ENCODE data around the gene YWHAG.
A peak's percentile ranks its signal among the peaks of the same experiment; 100 is the strongest.
"Not testable (repeated sequence)": the region's sequence is repeated elsewhere in the genome, so short reads cannot be mapped to it uniquely, and the experiment has no call there.

YWHAG gene

DNA sequence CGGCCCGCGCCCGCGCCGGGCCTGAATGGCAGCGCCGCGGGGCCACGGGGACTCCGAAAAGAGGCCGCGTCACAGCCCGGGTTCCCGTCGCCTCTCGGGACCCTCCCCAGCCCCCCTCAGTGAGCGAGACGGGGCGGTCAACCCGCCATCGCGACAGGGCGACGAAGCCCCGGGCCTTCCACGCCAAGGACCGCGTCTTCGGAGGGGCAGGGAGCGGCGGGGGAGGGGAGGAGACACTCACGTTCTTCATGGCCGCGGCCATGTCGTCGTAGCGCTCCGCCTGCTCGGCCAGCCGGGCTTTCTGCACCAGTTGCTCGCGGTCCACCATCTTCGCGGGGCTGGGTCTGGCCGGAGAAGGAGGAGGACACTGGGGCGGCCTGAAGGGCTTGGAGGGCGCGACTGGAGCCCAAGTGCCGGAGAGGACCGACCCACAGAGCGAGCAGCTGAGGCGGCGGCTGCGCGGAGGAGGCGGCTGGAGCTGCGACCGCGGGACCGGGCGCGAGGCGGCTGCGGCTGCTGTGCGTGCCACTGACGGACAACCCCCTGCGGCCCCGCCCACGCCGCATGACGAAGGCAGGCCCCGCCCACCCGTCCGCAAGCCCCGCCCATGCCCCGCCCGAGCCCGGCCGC is at the start of gene YWHAG:
YWHAG (minus strand) TSS at position 511 of the 630 bp plus-strand sequence; CDS start at position 328, 183 bp downstream.
- DNase-seq, result peak; percentile 90

DNA sequence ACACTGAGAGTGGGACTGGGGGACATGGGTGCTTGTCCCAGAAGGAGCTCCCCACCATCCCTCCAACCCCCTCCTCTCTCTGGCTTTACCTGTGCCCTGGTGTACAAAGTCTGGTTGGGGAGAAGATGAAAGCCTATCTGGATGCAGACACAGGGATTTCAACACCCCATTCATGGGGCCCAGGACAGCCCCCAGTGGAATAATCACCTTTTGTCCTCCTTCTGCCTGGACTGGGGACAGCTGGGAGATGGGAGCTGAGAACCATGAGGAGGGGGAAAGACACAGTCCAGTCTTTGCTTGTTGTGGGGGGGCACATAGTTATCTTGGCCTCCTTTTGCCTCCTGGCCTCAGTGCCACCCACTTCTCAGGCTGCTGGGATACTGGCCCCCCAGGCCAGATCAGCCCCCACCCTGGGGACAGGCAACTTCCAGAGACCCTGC is 49.4 kb upstream of the YWHAG start:
- DNase-seq, result no peak

DNA sequence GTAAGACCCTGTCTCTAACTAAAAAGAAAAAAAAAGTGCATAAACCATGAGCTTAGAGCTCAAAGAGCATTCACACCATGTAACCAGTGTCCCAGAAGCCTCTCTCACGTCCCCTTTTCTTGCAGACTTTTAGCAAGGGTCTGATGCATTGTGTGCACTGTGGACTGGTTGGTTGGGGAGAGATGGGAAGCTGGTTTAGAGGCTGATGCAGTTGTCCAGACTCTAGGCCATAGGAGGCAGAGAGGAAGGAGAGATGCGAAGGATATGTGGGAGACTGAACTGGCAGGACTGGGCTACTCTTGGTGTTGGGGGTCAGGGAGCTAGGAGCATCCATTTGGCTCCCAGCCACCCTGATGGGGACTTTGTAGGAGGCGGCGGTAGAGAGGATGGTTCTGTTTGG is 48.9 kb upstream of the YWHAG start:
- DNase-seq, result no peak

DNA sequence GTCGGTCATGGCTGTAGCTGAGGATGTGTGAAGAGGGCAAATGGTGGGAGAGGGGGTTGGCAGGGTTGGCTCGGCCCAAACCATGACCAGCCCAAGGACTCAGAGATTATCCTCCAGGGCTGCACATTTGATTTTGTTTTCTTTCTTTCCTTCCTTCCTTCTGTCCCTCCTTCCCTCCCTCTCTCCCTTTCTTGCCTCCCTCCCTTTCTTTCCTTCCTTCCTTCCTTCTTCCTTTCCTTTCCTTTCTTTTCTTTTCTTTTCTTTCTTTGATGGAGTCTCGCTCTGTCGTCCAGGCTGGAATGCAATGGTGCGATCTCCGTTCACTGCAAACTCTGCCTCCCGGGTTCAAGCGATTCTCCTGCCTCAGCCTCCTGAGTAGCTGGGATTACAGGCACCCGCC is 46.9 kb upstream of the YWHAG start:
- DNase-seq, result no peak

DNA sequence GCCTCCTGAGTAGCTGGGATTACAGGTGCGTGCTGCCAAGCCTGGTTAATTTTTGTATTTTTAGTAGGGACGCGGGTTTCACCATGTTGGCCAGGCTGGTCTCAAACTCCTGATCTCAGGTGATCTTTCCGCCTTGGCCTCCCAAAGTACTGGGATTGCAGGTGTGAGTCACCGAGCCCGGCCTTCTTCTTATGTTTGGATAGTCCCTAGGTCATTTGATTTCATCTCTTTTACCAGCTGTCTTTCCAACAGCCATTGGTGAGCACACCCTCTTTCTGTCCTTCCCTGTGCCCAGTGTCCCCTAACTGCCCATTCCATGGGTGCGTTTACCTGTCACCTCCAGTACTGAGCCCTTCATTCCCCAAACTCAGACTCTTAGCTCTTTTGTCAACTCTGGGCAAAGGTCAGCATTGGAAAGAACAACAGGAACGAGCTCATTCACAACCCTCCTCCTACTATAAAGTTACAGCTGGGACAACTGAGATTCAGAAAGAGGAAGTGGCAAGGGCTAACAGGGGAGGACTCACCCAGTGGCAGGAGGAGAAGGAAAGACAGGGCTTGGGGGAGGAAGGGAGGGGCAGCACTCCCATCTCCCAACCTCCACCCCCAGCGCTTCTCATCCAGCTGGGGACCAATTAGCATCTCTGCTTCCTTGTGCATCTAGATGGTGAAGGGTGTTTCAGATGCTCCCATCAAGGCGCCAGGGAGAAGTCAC is 45.1 kb upstream of the YWHAG start:
- no peak for DNase-seq

DNA sequence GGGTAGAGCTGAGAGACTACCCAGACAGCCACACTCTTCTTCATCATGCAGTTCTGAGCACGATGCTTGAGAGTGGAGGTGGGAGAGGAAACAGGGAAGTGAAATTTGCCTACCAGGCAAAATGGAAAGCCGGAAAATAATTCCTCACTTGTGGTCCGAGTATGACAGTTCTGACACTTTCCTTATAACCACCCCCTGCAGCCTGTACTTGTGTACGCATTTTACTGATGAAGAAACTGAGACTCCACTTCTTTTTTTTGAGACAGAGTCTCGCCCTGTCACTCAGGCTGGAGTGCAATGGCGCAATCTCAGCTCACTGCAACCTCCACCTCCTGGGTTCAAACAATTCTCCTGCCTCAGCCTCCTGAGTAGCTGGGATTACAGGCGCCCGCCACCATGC is 44.3 kb upstream of the YWHAG start:
- DNase-seq, result not testable (repeated sequence)

DNA sequence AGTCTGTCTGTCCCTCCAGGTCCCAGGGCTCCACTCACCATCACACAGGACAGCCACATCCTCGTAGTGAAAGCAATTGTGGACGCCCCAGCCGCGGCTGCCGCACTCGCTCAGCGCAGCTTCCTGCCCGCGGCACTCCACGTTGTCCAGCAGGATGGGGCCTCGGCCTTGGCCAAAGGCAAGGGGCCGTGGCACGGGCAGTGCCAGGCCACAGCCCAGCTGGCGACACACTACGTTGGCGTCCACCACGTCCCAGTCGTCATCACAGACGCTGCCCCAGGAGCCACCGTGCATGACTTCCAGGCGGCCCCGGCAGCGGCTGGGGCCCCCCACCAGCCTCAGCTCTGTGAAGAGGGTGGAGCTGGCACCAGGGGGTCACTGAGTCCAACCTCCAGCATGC is 41.5 kb upstream of the YWHAG start:
- DNase-seq, result no peak

DNA sequence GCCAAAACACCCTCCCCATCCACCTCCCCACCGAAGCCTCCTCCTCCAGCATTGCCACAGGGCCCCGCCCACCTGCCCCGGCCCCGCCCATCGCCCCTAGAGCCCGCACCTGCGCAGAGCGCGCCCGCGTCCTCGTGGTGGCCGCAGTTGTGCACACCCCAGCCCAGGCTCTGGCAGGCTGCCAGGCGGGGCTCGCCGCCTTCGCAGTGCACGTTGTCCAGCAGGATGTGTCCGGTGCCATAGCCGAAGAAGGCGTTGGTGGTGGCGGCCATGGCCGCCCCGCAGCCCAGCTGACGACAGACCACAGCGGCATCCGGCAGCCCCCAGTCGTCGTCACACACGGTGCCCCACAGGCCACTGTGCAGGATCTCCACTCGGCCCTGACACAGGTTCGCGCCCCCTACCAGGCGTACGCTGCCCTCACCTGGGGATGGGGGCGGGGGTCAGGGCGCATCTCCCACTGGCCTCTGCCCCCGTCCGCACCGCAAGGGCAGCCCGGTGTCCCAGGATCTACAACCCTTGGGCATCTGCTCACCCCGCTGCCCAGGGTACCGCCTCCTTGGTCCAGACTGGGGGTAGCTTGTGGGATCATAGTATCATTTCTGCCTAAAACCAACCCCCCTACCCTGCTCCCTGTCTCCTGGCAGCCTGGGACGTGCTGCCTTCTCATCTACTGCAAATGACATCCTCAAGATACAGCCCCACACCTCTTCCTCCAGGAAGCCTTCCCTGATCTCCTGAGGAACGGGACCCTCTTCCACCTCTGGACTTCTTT is 38.8 kb upstream of the YWHAG start:
- peak; percentile 89 for DNase-seq

DNA sequence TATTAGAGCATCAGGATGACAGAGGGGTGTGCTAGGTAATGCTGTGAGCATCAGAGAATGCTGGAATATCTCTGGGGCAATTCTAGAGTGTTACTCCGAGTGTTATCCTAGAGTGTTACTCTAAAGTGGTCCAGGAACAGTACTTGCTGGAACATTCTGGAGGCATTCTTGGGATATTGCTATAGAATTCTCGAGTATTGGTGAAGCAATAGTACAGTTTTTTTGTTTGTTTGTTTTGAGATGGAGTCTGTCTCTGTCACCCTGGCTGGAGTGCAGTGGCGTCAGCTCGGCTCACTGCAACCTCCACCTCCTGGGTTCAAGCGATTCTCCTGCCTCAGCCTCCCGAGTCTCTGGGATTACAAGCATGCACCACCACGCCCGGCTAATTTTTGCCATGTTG is 38.1 kb upstream of the YWHAG start:
- no peak for DNase-seq

DNA sequence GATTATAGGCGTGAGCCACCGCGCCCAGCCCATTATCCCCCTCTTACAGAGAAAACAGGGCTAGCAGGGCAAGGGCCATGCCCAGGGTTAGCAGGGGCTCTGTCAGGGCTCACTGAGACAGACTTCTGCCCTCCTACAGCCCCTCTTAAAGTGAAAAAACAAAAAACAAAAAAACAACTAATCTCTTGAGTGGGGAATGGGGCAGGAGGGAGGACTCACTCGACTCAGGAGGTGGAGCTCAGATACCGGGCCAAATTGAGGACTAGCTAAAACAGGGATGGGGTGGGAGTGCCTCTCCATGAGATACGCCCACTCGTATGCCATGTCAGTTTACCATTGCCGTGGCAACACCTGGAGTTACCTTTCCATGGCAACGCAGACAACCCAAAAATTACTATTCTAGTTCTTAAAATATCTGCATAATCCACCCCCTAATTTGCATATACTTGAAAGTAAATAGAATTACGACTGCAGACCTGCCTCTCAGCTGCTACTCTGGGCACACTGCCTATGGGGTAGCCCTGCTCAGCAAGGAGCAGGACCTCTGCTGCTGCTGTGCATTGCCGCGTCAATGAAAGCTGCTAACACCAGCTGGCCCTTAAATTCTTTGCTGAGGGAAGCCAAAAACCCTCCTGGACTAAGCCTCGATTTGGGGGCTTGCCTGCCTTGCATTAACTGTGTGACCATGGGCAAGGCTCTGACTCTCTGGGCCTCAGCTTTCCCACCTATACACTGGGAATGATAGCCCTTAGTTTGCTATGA is 37.4 kb upstream of the YWHAG start:
- DNase-seq, result no peak

DNA sequence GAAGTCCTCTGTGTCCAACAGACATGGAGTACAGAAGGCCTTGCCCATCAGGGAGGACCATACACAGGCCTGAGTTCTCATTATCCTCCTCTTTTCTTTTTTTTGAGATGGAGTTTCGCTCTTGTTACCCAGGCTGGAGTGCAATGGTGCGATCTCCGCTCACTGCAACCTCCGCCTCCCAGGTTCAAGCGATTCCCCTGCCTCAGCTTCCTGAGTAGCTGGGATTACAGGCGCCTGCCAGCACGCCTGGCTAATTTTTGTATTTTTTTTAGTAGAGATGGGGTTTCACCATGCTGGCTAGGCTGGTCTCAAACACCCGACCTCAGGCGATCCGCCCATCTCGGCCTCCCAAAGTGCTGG is 36.8 kb upstream of the YWHAG start:
- DNase-seq, result not testable (repeated sequence)

DNA sequence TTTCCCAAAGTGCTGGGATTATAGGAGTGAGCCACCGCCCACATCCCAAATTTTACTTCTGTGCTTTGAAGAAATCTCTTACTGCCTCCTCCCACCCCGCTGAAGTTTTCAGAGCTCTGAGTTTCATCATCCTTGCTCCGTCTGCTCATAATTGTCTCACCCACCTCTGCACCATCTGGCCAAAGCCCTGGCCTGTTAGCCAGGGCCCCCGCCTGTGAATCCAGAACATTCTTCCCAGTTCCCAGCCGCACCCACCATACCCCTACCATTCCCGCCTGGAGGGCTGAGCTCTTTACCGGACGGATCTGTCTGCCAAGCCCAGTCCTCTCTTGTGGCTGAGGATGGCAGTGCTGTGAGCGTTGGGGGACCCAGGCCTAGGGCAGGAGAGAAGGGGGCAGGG is 36.2 kb upstream of the YWHAG start:
- DNase-seq, result no peak

DNA sequence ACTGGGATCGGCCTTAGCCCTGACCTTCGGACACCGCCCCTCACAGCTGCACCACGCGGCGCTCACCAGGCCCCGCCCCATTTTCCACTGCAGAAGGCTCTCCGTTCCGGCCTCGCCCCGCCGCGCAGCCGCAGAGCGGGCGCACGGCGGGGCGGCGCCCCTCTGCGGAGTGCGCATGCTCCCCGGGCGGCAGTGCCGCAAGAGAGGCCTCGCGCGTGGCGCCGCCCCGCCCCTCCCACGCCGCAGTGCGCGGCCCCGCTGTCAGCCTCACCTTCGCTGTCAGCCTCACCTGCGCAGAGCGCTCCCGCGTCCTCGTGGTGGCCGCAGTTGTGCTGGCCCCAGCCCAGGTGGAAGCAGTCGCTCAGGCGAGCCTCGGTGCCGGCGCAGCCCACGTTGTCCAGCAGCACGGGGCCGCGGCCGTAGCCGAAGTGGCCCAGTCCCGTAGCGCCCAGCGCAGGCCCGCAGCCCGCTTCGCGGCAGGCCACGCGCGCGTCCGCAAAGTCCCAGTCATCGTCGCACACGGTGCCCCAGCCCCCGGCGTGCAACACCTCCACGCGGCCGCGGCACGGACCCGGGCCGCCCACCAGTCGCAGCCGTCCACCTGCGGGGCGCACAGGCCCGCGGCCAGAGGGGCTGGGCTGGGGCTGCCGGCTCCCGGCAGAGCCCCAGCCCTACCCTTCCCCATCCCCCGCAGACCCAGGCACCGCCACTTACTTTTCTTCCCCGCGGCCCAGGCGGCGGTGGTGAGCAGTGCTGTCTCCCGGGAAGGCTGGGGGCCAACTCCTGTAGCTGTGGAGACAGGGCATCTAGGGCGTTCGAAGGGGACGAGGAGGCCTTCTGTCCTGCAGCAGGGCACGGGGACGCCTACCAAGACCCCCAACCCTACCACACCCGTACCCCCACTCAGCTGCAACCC is 34.6 kb upstream of the YWHAG start:
- DNase-seq, result peak; percentile 92

DNA sequence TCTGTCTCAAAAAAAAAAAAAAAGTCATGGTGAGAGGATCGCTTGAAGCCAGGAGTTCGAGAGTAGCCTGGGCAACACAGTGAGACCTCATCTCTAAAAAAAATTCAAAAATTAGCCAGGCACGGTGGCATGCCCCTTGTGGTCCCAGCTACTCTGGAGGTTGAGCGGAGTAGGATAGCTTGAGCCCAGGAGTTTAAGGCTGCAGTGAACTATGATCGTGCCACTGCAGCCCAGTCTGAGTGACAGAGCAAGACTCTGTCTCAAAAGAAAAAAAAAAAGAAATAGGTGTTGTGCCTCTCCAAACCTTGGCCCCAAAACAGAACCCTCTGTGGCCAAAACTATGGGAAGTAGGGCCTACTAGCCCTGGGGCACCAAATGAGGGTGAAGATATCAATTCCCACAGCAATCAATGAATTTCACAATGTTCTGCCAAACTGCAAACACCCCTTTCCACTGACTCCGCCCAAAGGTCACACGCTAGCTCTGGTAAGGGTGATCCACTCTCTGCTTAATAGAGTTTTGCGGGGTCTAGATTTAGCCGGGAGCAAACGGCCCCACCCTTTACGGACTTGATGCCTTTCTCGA is 33.8 kb upstream of the YWHAG start:
- no peak for DNase-seq

DNA sequence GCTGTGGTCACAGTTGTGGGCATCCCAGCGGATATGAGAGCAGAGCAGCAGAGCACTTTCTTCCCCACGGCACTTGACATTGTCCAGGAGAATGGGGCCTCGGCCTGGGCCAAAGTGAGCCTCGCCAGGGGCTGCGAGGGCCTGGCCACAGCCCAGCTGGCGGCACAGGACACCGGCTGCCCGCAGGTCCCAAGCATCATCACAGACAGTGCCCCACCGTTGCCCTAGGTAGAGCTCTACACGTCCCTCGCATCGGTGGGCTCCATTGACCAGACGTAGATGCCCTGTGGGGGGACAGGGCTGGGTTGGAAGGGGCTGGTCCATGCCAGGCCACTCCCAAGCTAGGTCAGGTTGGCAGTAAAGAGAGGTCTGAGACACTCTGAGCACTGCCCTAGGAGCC is 31.3 kb upstream of the YWHAG start:
- no peak for DNase-seq

DNA sequence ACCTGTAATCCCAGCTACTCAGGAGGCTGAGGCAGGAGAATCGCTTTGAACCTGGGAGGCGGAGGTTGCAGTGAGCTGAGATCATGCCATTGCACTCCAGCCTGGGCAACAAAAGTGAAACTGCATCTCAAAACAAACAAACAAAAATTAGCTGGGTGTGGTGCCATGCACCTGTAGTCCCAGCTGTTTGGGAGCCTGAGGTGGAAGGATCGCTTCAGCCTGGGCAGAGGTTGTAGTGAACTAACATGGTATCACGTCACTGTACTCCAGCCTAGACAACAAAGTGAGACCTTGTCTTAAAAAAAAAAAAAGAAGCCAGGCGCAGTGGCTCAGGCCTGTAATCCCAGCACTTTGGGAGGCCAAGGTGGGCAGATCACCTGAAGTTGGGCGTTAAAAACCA is 29.0 kb upstream of the YWHAG start:
- not testable (repeated sequence) for DNase-seq

DNA sequence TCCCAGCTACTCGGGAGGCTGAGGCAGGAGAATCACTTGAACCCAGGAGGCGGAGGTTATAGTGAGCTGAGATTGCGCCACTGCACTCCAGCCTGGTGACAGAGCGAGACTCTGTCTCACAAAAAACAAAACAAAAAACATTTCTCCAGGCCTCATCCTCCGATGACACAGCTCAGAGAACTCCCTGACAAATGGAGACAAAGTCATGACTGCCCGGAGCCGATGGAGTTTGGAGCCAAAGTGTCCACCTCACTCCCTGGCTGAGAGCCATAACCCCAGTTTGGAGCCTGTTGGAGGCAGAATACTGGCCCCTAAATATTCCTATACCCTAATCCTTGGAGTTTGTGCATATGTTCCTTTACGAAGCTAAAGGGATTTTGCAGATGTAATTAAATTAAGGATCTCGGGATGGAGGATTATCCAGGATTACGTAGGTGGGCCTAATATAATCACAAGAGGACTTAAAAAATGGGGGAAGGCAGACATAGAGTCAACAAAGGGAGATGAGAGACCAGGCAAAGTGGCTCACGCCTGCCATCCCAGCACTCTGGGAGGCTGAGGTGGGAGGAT is 28.0 kb upstream of the YWHAG start:
- DNase-seq, result no peak

DNA sequence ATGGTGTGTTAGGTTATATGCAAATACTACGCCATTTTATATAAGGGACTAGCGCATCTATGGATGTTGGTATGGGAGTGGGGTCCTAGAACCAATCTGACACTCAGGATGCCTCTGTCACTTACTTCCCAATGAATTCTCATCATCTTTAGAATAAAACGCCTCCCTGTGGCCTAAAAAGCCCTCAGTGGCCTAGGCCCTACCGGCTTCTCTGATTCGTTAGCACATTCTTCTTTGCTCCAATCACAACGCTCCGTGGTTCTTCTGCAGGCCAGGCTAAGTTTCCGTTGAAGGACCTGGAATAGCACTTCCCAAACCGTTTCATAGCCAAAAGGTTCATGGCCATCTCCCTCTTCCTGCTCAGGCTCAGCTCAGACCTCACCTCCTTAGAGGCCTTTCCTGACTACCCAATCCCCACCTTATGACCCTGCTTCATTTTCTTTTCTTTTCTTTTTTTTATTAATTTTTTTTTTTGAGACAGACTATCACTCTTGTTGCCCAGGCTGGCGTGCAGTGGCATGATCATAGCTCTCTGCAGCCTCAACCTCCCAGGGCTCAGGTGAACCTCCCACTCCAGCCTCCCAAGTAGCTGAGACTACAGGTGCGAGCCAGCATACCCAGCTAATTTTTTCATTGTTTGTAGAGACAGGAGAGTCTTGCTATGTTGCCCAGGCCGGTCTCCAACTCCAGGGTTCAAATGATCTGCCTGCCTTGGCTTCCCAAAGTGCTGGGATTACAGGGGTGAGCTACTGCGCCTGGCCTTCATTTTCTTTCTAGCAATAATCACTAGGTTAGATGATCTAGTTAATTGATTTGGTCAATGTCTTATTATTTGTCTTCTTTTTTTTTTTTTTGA is 24.5 kb upstream of the YWHAG start:
- DNase-seq, result no peak

DNA sequence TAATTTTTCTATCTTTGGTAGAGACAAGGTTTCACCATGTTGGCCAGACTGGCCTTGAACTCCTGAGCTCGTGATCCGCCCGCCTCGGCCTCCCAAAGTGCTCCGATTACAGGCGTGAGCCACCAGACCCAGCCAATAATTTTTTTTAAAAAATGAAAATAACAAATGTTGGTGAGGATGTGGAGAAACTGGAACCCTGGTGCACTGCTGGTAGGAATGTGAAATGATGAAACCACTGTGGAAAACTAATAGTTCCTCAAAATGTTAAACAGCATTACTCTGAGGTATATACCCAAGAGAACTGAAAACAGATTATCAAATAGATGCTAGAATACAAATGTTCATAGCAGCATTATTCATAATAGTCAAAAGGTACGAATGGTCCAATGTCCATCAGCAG is 23.0 kb upstream of the YWHAG start:
- no peak for DNase-seq

DNA sequence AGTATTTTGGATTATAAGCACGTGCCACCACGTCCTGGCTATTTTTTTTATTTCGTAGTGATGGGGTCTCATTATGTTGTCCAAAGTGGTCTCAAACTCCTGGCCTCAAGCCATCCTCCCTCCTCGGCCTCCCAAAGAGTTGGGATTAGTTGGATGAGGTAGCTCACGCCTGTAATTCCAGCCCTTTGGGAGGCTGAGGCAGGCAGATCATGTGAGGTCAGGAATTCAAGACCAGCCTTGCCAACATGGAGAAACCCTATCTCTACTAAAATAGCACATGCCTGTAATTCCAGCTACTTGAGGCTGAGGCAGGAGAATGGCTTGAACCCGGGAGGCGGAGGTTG is 21.8 kb upstream of the YWHAG start:
- no peak for DNase-seq

All from stimulated activated CD4-positive, alpha-beta T cell treated with anti-CD3 and anti-CD28 coated beads, Interleukin-12 subunit alpha, Interleukin-12 subunit beta, amount 100 ng/mL, for 4 hours (primary cell).